Neural cell (in vitro differentiated cells): ENCODE data around the gene LAMC2. TPM values are rescaled to one million over a fixed set of nuclear protein-coding genes. Genes with fewer than 3 reads are reported as not detected.
A peak's percentile ranks its signal among the peaks of the same experiment; 100 is the strongest.

ENCODE experiments used
- H2AFZ ChIP-seq: fragments of 200-600, 300-800 bp; sonication (generic), shearing (Covaris generic); 2 replicates; pipeline ENCODE4 v1.6.0; 2014; ENCODE audit warnings: low read depth, mild to moderate bottlenecking, antibody characterized with exemption, low read length, moderate library complexity
- H3F3A ChIP-seq: fragments of 200-600 bp; shearing (Covaris generic); 2 replicates; pipeline ENCODE4 v1.6.1; 2016; ENCODE audit warnings: mild to moderate bottlenecking, moderate library complexity, mixed read lengths, antibody characterized with exemption, low read length; ENCODE audit not compliant: insufficient read depth, poor library complexity, severe bottlenecking
- H3K27ac ChIP-seq: fragments of 200-600, 300-800 bp; sonication (generic), shearing (Covaris generic); 2 replicates; pipeline ENCODE4 v1.5.1; 2014; ENCODE audit warnings: mild to moderate bottlenecking, low read length, moderate library complexity
- H3K27me3 ChIP-seq: fragments of 300-800, 200-600 bp; sonication (generic), shearing (Covaris generic); 2 replicates; pipeline ENCODE4 v1.6.0; 2014; ENCODE audit warnings: mild to moderate bottlenecking, low read depth, low read length, moderate library complexity; ENCODE audit not compliant: insufficient read depth
- H3K36me3 ChIP-seq: fragments of 300-800, 200-600 bp; sonication (generic), shearing (Covaris generic); 2 replicates; pipeline ENCODE4 v1.5.1; 2014; ENCODE audit warnings: mild to moderate bottlenecking, antibody characterized with exemption, low read length, moderate library complexity; ENCODE audit not compliant: insufficient read depth
- H3K4me2 ChIP-seq: fragments of 300-800, 200-600 bp; sonication (generic), shearing (Covaris generic); 2 replicates; pipeline ENCODE4 v1.6.0; 2014; ENCODE audit warnings: mild to moderate bottlenecking, low read length
- H3K4me3 ChIP-seq: fragments of 300-800, 200-600 bp; sonication (generic), shearing (Covaris generic); 2 replicates; pipeline ENCODE4 v1.5.1; 2014; ENCODE audit warnings: mild to moderate bottlenecking, low read length, moderate library complexity
- H3K79me2 ChIP-seq: fragments of 200-600 bp; shearing (Covaris generic); replicated peaks from 2 replicates; pipeline ENCODE4 v1.6.0; 2014; ENCODE audit warnings: mild to moderate bottlenecking, low read length, moderate library complexity; ENCODE audit not compliant: insufficient read depth
- H3K9ac ChIP-seq: fragments of 300-800, 200-600 bp; sonication (generic), shearing (Covaris generic); 2 replicates; pipeline ENCODE4 v1.6.1; 2016; ENCODE audit warnings: mild to moderate bottlenecking, low read length, mixed read lengths
- H3K9me2 ChIP-seq: fragments of 200-600 bp; shearing (Covaris generic); 2 replicates; pipeline ENCODE4 v1.6.1; 2016; ENCODE audit warnings: mild to moderate bottlenecking, low read length, mixed read lengths; ENCODE audit not compliant: insufficient read depth
- H3K9me3 ChIP-seq: fragments of 200-600, 300-800 bp; sonication (generic), shearing (Covaris generic); 2 replicates; pipeline ENCODE4 v1.6.1; 2016; ENCODE audit warnings: mild to moderate bottlenecking, mixed run types, low read length, moderate library complexity, mixed read lengths
- H4K20me1 ChIP-seq: fragments of 200-600 bp; shearing (Covaris generic); 2 replicates; pipeline ENCODE4 v1.6.1; 2016; ENCODE audit warnings: mild to moderate bottlenecking, mixed run types; ENCODE audit not compliant: insufficient read depth
- EP300 ChIP-seq: fragments of 450-650 bp; conservative IDR thresholded peaks from 2 replicates; pipeline ENCODE4 v1.6.1; 2014; ENCODE audit warnings: antibody characterized with exemption, mild to moderate bottlenecking, moderate library complexity; ENCODE audit not compliant: poor library complexity, severe bottlenecking
- EZH2 ChIP-seq: fragments of 200-600, 300-800 bp; shearing (Covaris generic), sonication (generic); IDR thresholded peaks from 2 replicates; pipeline ENCODE4 v1.6.1; 2014; ENCODE audit warnings: antibody characterized with exemption, low read length, borderline replicate concordance, mild to moderate bottlenecking; ENCODE audit not compliant: insufficient read depth, poor library complexity, severe bottlenecking
- MXI1 ChIP-seq: fragments of 450-650 bp; conservative IDR thresholded peaks from 2 replicates; pipeline ENCODE4 v1.6.1; 2014; ENCODE audit warnings: antibody characterized with exemption, mild to moderate bottlenecking; ENCODE audit not compliant: poor library complexity, severe bottlenecking
- POLR2AphosphoS5 ChIP-seq: IDR thresholded peaks from 2 replicates; pipeline ENCODE4 v1.6.1; 2012
- RAD21 ChIP-seq: fragments of 450-650 bp; conservative IDR thresholded peaks from 2 replicates; pipeline ENCODE4 v1.6.1; 2014; ENCODE audit warnings: antibody characterized with exemption, mild to moderate bottlenecking, moderate library complexity
- SMC3 ChIP-seq: fragments of 450-650 bp; conservative IDR thresholded peaks from 2 replicates; pipeline ENCODE4 v1.6.1; 2014; ENCODE audit warnings: antibody characterized with exemption, mild to moderate bottlenecking, moderate library complexity; ENCODE audit not compliant: poor library complexity
- TAF1 ChIP-seq: IDR thresholded peaks from 2 replicates; pipeline ENCODE4 v1.6.1; 2012; ENCODE audit warnings: low read depth
- polyA plus RNA-seq: library from polyadenylated mRNA; depleted of rRNA; stranded (reverse); fragments of >200 nt; gene quantifications from 2 replicates; pipeline ENCODE4 v1.2.3, GENCODE V29; 2014
- TF ChIP-seq, protein P1 (sequence below): fragments of 450-650 bp; IDR thresholded peaks from 2 replicates; pipeline ENCODE4 v1.5.1; 2014; ENCODE audit warnings: antibody characterized with exemption, mild to moderate bottlenecking, moderate library complexity; ENCODE audit not compliant: poor library complexity, severe bottlenecking
- TF ChIP-seq, protein P2 (sequence below): IDR thresholded peaks from 2 replicates; pipeline ENCODE4 v1.6.1; 2012; ENCODE audit warnings: borderline replicate concordance

Gene LAMC2
- polyA plus RNA-seq, 1 donor from 2014 or later: 0.67 TPM

DNA sequence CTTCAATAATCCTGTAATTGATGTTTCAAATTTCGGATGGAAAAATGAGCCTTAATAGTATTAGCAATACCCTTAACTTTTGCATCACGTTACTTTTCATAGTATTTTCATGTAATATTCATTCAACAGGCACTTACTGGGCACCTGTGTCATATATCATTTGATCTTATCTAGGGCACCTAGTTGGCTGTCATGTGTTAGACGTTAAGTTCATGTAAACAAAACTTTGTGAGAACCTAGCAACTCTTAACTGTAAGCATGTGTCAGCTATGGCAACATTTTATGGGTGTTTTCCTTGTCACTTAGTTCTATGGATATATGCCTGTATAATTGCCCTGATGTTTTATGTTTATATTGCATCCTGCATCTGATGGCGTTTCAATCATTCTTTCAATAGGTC is 777 bp downstream of the LAMC2 start:
- TF ChIP-seq MXI1: no peak
- TF ChIP-seq TAF1: no peak
- TF ChIP-seq, protein P1, sequence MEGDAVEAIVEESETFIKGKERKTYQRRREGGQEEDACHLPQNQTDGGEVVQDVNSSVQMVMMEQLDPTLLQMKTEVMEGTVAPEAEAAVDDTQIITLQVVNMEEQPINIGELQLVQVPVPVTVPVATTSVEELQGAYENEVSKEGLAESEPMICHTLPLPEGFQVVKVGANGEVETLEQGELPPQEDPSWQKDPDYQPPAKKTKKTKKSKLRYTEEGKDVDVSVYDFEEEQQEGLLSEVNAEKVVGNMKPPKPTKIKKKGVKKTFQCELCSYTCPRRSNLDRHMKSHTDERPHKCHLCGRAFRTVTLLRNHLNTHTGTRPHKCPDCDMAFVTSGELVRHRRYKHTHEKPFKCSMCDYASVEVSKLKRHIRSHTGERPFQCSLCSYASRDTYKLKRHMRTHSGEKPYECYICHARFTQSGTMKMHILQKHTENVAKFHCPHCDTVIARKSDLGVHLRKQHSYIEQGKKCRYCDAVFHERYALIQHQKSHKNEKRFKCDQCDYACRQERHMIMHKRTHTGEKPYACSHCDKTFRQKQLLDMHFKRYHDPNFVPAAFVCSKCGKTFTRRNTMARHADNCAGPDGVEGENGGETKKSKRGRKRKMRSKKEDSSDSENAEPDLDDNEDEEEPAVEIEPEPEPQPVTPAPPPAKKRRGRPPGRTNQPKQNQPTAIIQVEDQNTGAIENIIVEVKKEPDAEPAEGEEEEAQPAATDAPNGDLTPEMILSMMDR: no peak
- no peak for TF ChIP-seq SMC3
- TF ChIP-seq, protein P2, sequence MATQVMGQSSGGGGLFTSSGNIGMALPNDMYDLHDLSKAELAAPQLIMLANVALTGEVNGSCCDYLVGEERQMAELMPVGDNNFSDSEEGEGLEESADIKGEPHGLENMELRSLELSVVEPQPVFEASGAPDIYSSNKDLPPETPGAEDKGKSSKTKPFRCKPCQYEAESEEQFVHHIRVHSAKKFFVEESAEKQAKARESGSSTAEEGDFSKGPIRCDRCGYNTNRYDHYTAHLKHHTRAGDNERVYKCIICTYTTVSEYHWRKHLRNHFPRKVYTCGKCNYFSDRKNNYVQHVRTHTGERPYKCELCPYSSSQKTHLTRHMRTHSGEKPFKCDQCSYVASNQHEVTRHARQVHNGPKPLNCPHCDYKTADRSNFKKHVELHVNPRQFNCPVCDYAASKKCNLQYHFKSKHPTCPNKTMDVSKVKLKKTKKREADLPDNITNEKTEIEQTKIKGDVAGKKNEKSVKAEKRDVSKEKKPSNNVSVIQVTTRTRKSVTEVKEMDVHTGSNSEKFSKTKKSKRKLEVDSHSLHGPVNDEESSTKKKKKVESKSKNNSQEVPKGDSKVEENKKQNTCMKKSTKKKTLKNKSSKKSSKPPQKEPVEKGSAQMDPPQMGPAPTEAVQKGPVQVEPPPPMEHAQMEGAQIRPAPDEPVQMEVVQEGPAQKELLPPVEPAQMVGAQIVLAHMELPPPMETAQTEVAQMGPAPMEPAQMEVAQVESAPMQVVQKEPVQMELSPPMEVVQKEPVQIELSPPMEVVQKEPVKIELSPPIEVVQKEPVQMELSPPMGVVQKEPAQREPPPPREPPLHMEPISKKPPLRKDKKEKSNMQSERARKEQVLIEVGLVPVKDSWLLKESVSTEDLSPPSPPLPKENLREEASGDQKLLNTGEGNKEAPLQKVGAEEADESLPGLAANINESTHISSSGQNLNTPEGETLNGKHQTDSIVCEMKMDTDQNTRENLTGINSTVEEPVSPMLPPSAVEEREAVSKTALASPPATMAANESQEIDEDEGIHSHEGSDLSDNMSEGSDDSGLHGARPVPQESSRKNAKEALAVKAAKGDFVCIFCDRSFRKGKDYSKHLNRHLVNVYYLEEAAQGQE: no peak
- TF ChIP-seq EP300: no peak
- no peak for TF ChIP-seq EZH2
- peak overlapping the region; percentile 63 for H3K4me3 ChIP-seq
- no peak overlapping the region for H2AFZ ChIP-seq
- no peaks in the 10 kb centered on the region for H3K79me2 ChIP-seq
- no peaks in the 10 kb centered on the region for H3F3A ChIP-seq
- H3K9ac ChIP-seq: no peak overlapping the region
- H3K27ac ChIP-seq: no peak overlapping the region
- H3K9me2 ChIP-seq: no peaks in the 10 kb centered on the region
- H3K4me2 ChIP-seq: no peak overlapping the region
- H4K20me1 ChIP-seq: no peaks in the 10 kb centered on the region
- no peaks in the 10 kb centered on the region for H3K36me3 ChIP-seq
- no peaks in the 10 kb centered on the region for H3K9me3 ChIP-seq
- H3K27me3 ChIP-seq: peaks cover 18% of the 10 kb centered on the region

DNA sequence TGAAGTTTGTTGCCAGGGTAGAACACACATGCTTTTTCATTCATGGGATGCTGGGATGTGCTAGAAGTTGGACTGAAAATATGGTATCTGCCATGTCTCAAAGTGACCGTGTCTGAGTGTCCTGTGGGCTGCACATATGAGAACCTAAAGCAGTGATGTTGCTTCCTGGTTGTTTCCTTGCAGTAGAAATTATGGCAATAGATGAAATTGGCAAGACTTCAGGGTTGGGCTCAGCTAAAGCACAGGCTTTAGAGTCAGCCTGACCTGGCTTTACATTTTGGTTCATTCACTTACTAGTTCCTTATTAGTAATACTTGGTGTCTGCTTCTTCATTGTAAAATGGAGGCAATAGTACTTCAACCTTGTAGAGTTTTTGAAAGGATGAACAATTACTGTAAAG is 2.2 kb downstream of the LAMC2 start:
- no peak overlapping the region for H3K27ac ChIP-seq
- peaks cover 18% of the 10 kb centered on the region for H3K27me3 ChIP-seq
- no peak overlapping the region for H3K4me2 ChIP-seq
- H4K20me1 ChIP-seq: no peaks in the 10 kb centered on the region
- no peak overlapping the region for H3K9ac ChIP-seq
- H3K9me2 ChIP-seq: no peaks in the 10 kb centered on the region
- H3K79me2 ChIP-seq: no peaks in the 10 kb centered on the region
- TF ChIP-seq SMC3: no peak
- no peak for TF ChIP-seq EZH2
- TF ChIP-seq TAF1: no peak
- TF ChIP-seq, protein P2: no peak
- TF ChIP-seq POLR2AphosphoS5: no peak
- TF ChIP-seq, protein P1: no peak
- TF ChIP-seq EP300: no peak
- no peak for TF ChIP-seq MXI1
- TF ChIP-seq RAD21: no peak
- no peaks in the 10 kb centered on the region for H3K36me3 ChIP-seq
- no peak overlapping the region for H3K4me3 ChIP-seq
- no peaks in the 10 kb centered on the region for H3F3A ChIP-seq
- no peaks in the 10 kb centered on the region for H3K9me3 ChIP-seq
- H2AFZ ChIP-seq: no peak overlapping the region
